Stimulated activated CD4-positive, alpha-beta T cell treated with anti-CD3 and anti-CD28 coated beads, TNF-alpha, amount 100 ng/mL, for 24 hours (primary cell): ENCODE data around the gene SLFN12L.
"Not testable (repeated sequence)": the region's sequence is repeated elsewhere in the genome, so short reads cannot be mapped to it uniquely, and the experiment has no call there.

Experiments used
- DNase-seq, 3 experiments: peaks; one replicate each; pipeline ENCODE4 v3.0.0-alpha.2; 2020; ENCODE audit warnings: low read depth in 3 of 3

Gene SLFN12L

DNA sequence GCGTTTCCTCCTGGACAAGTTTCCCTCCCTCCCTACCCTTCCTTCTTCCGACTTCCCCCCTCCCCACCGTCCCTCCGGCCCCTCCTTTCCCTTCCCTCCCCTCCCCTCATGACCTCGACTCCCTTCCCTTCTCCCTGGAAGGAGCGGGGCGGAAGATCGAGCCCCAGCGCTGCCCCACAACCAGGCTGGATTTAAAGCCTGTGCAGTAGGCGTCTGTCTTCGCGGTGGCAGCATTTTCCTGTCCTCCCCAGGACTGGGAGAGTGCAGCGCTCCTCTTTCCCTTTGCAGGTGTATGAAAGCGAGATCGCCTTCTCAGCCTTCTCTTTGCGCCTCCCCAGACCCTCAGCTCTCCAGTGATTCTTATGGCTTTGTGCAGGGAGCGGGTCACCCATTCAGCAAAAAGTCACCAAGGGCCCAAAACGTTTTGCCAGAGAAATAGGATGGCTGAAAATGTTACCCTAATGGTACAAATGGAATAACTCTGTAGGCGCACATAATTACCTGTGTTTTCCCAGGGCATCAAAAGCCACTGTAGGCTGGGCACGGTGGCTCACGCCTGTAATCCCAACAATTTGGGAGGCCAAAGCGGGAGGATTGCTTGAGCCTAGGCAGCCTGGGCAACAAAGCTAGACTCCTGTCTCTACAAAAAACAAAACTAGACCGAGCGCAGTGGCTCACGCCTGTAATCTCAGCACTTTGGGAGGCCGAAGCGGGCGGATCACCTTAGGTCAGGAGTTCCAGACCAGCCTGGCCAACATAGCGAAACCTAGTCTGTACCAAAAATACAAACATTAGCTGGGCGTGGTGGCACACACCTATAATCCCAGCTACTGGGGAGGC is 40.8 kb downstream of the SLFN12L start:
- no peak for DNase-seq

DNA sequence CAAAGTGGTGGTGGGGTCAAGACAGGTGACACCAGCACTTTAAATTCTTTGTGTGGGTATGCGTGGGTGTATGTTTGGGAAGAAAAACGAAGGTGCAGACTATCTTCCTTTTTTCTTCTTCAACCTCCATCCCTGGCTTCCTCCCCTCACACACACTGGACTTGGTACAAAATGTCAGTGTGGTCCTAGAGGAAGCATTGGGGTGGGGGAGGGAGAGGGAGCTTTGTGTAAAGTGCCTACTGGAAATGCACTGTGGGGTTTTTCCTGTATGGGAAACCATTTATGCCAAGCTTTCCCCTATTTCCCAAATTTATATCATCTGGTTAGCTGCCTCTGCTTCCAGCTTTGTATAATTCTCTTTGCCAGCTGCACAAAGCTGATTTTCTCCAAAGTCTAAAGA is 44.4 kb downstream of the SLFN12L start:
- DNase-seq = no peak

DNA sequence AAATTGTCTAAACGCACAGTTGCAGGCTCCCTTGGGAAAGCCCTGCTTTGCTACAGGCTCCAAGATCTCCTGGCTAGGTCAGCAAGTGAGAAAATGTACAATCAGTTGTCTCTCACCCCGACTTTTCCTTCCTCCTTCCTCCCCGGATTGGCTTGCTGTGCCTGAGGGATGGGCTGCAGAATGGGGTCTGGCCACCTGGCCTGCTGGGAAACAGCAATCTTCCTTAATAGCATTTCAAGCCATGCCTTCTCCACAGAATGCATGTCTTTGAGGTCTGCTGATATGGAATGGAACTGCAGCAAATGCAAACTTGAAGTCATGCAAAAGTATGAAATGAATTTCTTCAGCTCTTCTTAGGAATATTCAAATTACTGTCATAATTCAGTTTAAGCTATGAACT is 46.1 kb downstream of the SLFN12L start:
- no peak for DNase-seq

DNA sequence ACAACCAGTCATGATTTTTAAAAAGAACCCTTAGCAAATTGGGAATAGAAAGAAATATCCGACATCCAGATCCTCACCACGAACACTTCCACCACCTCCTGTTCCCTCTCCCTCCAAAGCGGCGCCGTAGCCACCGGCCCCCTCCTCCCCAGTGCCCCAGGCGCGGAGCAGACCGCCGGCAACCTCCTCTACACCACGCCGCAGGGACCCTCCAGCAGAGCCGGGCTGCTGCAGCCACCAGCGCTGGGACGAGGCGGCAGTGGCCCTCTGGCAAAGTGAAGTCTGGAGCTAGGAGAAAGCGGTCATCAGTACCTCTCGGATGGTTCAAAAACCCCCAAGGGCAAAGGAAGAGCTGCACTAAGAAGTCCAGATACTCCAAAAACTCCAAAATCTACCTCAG is 47.5 kb downstream of the SLFN12L start:
- DNase-seq = no peak

DNA sequence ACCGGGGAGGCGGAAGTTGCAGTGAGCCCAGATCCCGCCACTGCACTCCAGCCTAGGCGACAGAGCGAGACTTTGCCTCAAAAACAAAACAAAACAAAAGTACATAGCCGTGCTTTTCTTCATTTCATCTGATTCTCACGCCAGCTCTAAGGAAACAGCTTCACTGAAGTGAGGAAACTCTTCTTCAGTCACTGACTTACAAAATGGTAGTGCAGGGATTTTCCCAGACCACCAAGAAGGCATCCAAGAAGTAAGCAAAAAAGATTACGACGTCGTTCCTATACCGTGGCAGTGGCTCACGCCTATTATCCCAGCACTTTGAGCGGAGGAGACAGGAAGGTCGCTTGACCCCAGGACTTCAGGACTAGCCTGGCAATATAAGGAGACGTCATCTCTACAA is 48.5 kb downstream of the SLFN12L start:
- DNase-seq = no peak

DNA sequence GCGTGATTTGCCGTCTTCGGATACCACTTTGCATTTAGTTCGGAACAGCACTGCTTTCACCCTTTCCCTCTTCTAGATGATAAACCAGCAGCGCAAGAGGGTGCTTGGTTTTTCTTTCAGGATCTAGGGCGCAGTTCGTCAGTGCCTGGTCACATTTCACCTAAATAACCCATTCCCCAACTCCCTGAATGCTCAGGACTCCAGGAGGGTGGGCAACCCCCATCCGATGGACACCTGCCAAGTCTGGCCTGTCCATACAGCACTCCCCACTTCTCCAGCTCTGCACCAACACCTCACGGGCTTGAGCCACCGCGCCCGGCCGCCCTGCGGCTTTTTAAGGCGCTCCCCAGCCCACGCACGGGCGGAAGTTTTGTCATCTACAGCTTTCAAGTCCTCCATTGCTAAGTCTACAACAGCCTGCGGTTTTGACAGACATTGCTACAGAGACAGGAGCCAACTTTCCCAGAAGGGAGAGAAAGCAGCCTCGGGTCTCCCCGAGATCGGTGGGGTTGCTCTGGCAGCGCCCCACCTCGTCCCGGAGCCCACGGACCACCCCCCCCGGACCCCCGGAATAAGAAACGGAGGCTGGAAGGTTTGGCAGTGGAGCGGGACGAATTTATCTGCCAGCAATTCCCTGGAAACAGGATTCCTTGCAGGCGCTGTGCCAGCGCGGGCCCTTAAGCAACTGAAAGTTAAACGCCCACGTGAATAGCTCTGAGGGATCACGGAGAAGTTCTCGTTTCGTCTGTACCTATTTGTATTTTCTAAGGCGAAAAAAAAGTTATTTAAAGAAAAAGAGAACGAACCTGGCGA is 50.4 kb downstream of the SLFN12L start:
- peak; percentile 65 to 83 (median 71) for DNase-seq

DNA sequence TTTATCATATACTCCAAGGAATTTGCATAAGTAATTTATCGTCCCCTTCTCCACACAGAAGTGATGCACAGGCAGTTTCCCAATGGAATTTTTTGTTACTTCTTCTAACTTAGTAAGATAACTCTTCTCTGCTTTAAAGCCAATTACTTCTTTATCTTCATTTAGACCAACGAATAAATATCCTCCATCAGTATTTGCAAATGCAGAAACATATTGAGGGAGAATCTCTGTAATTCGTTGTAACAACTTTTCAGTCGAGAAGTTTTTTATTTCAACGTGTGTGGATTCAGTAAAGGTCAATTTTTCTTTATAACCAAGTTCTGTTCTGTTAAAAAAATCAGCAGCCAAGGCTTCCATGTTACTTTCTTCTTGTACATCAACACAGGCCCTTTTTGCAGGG is 58.2 kb downstream of the SLFN12L start:
- DNase-seq = no peak

DNA sequence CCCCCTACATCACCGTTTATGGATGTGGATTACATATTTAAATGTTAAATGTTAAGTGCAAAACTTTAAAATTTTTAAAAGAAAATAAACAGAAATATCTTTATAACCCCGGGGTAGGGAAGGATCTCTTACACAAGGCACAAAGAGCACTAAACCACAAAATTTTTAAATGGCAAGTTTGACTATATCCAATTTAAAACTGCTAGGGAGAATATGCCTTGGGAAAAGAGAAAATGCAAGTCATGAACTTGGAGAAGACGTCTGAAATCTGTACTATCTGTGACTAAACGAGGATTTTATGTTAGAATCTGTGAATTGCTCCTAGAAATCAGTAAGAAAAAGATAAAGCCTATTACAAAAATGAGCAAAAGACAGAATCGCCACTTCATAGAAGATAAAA is 60.2 kb downstream of the SLFN12L start:
- no peak for DNase-seq

DNA sequence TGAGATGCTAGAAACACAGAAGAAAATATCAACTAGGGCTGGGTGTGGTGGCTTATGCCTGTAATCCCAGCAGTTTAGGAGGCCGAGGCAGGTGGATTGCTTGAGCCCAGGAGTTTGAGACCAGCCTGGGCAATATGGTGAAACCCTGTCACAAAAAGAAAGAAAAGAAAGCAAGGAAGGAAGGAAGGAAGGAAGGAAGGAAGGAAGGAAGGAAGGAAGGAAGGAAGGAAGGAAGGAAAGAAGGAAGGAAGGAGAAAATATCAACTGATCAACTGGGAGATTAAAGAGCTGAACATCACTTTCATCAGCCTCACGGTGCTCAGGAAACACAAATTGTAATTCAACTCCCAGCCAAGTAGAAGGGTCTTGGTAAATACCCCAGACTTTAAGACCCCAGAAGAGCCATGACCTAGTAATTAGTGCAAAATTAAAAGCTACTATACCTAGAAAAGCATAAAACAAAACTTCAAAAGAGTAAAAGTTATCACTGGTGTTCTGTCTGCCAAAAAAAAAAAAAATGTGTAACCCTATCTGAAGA is 61.1 kb downstream of the SLFN12L start:
- no peak for DNase-seq

DNA sequence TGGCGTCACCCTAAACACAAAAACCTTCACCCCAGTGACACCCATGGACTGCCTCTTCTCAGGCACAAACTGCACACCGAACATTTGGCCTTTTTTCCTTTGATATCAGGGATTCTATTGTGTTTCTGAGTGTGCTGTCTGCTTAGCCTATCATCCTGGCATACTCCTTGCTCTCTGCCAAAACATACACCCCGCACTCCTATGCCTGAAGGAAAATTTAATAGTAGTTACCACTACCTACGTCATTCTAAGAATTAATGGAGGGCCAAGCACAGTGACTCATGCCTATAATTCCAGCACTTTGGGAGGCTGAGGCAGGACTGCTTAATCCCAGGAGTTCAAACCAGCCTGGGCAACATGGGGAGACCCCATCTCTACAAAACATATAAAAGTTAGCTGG is 69.0 kb downstream of the SLFN12L start:
- DNase-seq = no peak

DNA sequence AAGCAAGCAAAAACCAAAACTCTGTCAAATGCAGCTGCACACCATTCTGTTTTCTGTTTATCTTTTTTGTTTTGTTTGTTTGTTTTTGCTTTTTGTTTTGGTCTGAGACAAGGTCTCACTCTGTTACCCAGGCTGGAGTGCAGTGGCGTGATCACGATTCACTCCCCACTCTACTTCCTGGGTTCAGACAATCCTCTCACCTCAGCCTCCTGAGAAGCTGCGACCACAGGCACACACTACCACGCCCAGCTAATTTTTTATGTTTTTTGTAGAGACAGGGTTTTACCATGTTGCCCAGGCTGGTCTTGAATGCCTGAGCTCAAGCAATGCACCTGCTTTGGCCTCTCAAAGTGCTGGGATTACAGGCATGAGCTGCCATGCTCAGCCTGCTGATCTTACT is 69.7 kb downstream of the SLFN12L start:
- DNase-seq = no peak

DNA sequence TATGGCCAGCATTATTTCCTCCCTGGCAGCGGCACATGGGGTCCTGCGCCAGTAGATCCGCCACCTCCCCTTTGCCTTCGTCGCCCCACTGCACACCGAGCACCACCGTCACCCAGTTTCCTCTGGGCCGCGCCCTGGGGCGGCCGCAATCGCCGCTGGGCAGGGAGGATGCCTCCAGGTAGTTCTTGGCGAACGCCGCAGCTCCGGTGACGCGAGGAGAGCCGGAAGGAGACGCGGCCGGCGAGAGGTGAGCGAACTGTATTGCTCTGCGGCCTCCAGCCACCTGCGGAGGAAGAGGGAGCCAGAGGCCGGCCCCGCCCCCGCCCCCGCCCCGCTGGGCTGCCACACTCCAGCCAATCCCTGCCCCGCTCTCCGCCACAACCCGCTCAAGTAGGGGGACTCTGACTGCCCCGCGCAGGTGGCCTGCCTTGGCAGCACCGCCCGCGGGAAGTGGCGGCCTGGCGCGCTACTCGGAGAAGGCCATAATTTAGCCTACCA is 77.1 kb downstream of the SLFN12L start:
- peak in 2 of 3 experiments; percentile 9 to 44 for DNase-seq

DNA sequence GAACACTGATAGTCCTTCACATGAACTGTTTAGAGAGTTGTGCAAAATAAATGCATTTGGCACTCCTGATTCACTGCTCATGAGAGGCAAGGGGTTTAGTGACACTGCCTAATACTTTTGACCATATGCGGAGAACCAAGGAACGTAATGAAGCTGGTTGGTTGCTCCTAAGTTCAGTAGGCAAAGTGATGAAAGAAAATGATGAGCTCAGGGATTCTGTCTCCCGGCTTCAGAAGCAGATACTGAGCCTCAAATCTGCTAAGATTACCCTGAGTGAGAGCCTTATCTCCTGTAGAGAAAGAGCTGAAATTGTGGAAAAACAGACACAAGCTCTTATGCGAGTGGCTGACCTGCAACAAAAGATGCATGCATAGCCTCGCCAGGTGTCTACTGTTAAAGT is 83.4 kb downstream of the SLFN12L start:
- DNase-seq = not testable (repeated sequence)

DNA sequence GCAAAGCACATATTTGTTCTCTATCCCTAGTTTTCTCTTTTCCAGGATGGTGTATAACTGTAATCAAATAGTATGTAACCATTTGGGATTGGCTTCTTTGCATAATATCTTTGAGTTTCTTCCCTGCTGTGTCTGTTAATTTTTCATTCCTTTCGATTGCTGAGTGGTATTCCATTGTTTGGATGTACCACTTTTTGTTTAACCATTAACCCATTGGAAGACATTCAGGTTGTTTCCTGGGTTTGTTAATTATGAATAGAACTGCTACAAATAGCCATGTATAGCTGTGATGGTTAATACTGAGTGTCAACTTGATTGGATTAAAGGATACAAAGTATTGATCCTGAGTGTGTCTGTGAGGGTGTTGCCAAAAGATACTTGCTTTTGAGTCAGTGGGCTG is 84.3 kb downstream of the SLFN12L start:
- DNase-seq = no peak

DNA sequence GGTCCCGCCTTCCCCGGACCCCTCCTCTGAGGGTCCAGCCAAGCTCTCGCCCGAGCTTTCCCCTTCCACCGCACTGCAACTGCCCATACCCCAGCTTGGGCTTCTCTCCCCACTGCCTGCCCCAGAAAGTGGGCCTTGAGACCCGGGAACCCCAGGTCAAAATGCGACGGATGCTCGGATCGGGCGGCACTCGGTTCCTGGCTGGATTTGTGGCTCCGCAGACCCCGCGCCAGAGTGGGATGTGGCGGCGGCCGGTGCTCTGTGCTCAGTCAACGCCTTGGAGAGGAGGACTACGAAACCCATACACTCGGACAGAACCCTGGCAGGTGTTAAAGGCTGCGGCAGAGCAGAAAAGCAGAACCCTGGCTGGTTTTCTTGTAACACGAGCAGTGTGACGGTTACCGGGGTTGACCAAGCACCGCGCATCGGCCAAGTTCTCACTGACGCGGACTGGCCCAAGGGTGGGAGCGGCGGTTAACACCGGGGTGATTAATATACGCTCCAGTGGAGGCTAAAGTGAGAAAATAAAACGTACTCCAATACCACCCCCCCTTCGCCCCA is 88.0 kb downstream of the SLFN12L start:
- no peak for DNase-seq

DNA sequence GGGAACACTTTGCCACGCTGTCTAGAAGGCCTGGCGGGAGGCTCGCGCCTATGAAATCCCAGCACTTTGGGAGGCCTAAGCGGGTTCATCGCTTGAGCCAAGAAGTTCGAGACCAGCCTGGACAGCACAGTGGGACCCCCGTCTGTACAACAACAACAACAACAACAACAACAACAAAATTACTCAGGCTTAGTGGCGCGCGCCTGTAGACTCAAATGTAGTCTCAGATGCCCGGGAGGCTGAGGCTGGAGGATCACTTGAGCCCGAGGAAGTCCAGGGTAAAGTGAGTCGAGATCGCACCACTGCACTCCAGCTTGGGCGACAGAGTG is 88.6 kb downstream of the SLFN12L start:
- no peak for DNase-seq

DNA sequence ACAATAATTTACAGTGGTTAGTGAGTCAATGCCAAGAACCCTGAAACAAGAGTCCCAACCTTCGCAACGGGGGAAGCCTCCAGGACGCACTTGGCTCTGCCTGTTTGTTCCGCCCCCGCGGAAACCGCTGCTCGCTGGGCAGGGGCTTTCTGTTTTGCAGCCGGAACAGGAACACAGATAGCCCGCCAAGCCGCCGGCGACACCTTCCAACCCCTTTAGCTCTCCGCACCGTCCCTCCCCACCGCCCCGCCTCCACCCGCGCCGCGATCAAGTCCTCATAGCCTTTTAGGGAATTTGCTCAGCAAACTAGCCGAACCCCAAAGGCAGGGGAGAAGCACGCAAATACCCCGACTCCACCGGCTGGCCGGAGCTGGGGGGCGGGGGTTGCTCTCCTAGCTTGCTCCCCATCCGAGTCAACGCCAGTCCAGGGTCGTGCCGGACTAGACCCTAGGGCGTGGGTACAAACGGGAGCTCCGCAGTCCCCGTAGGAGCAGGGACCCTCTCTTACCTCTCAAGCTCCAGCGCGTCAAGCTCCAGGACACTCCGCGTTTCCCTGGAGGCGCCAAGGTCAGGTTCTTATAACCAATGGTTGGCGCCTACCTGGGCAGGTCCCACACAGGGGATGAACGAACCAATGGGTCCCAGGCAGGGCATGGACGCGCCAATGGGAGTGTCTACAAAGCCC is 89.1 kb downstream of the SLFN12L start, which contains the start of gene SLFN13:
TSS of gene SLFN13 (minus strand) at position 553 of the 685 bp plus-strand sequence. CDS start 3,086 bp downstream, outside the sequence.
- peak; percentile 75 to 95 (median 82) for DNase-seq

DNA sequence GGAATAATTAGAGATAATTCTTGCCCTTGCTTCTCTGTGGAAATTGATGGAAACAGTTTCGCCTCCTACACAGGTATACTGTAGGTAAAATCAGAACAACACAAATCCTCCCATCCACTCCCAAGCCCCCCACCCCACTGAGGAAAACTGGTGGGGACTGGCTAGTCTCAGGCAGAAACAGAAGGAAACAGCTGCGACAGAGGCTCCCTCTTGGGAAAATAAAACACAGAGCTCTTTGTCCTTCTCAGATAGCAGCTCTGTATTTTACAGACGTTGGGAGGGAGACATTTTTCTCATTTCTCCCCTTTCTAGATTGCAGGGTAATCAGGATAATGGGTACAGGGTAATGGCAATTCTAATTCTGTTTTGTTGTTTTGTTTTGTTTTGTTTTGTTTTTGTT is 90.0 kb downstream of the SLFN12L start:
- DNase-seq = no peak

DNA sequence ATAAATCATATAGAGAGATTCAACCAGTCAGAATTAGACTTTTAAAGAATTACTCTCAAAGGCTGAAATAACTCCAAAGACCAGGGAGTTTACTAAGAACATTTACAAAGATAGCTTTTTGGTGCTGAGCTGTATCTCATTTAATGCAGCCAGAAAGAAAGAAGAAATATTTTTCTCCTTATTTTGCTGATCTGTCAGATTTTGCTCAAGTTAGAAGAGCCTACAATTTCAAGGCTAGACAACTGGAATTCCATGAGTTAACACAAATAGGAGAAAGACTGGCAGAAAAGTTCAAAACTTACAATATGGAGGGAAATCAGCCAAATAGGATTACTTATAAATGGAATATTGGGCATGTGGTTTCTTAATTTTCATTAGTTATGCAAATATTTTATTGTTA is 99.0 kb downstream of the SLFN12L start:
- DNase-seq = no peak

DNA sequence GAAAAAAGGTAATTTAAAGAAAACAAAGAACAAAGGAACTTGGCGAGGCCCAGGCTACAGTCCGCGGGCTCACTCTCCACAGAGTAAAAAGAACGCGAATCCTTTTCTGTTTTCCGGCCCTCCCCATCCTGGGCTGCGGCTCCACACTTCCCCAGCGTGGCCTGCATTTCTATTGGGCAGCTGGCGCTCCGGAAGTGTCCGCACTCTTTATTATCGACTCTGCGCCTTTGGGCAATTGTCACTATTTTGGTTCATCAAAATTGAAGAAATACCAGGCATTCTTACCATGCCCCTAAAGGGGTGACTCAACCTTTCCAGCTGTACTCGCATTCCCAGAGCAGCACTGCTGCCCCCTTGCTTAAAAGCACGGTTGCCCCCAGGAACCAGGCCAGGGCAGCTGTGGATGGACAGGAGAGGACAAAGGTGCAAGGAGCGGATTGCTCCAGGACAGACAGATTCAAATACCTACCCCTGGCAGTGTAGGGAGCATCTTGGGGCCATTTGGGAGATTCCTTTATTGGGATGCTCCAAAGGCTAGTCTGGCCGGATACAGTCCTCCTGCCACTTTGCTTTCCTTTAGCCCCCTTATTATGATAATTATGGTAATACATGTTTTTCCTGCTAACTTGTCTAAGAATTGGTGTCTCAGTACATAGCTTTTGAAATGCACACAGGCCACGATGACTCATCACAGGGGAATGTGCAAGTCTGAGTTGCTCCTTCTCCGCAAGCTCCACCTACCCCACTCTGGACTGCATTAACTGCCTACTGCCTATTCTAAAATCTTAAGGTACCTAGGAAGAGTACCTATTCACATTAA is 104.2 kb downstream of the SLFN12L start:
- peak; percentile 47 to 63 (median 51) for DNase-seq
